GM21447 (cell line): ENCODE data around the gene DCAF15.

Source experiments
- ATAC-seq: cut with Tn5 transposase; IDR thresholded peaks from one replicate; pipeline ENCODE4 v1.9.1; 2021; ENCODE audit not compliant: unreplicated experiment

Gene DCAF15

DNA sequence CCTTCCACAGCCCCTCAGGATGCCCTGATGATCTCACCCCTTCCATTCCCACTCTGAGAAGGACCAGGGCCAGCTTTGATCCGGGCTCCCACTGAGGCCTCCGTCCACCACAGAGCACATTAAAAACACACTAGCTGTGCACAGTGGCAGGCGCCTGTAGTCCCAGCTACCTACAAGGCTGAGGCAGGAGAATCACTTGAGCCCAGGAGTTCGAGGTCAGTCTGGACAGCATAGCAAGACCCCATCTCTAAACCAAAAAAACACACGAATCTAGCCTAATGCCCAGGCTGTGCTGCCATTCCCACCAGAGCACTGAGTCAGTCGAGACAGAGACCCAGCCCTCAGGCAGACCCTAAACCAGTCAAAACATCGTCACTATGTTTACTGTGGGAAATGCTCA is 39.7 kb downstream of the DCAF15 start:
- ATAC-seq, result no peak

DNA sequence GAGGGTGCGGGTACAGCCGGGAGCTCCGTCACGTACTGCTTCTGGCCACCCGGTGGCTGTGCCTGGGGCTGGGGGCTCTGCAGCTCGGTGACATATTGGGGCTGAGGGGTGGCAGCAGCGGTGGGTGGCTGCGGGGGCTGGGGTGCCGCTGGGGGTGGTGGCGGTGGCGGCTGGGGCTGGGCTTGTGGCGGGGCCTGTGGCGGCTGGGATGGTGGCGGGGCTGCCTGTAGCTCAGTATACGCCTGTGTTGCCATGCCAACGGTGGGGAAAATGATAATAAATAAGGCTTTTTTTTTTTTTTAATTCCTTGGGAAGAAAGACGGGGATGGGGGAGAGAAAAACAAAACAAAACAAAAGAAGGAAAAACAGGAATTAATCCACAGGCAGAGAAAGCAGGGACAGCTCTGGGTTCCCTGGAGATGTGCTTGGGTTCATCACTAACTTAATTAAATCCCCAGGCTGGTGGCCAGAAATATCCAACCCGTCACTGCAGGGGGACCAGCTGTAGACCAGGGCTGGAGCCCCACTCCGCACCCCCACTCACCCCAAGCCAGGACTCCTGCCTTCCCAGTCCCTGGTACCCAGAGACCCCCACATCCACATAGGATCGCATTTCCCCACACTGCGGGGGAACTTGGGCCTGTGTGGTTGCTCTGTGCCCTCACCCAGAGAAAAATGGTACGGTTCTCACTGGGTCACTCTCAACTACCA is 41.4 kb downstream of the DCAF15 start:
- no peak for ATAC-seq

GRCh38 chr19:13995017-13995728 is 42.9 kb downstream of the DCAF15 start:
- ATAC-seq, result no peak

DNA sequence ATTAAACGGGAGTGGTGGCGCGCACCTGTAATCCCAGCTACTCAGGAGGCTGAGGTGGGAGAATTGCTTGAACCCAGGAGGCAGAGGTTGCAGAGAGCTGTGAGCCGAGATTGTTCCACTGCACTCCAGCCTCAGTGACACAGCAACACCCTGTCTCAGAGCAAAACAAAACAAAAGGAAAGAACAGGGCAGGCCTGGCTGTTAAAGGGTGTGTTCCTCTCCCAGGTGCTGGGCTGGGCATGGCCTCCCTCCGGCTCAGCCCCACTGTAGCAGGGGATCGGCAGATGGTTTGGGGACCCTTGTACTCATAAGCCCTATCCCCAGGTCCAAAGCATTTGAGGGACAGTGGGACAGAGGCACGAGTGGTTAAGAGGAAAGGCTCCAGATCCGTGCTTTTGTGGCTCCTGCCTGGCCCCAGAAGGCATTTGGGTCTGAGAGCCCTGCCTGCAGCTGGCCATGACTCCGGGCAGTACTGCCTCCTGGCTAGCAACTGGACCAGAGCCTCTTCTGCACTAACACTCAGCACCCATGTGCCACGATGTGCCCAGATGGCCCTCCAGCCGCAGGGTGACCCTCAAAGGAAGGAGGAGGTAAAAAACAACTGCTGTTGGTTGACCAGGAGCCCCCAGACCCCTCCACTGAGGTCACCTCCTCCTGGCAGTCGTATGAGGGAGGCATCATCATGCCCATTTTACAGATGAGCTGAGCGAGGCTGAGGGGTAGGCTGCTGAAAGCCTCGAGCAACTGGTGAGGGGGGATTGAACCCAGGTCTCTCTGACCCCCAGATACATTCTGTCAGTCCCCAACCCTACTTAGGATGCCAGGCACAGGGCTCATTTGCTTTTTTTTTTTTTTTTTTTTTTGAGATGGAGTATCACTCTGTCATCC is 43.8 kb downstream of the DCAF15 start:
- ATAC-seq, result no peak

DNA sequence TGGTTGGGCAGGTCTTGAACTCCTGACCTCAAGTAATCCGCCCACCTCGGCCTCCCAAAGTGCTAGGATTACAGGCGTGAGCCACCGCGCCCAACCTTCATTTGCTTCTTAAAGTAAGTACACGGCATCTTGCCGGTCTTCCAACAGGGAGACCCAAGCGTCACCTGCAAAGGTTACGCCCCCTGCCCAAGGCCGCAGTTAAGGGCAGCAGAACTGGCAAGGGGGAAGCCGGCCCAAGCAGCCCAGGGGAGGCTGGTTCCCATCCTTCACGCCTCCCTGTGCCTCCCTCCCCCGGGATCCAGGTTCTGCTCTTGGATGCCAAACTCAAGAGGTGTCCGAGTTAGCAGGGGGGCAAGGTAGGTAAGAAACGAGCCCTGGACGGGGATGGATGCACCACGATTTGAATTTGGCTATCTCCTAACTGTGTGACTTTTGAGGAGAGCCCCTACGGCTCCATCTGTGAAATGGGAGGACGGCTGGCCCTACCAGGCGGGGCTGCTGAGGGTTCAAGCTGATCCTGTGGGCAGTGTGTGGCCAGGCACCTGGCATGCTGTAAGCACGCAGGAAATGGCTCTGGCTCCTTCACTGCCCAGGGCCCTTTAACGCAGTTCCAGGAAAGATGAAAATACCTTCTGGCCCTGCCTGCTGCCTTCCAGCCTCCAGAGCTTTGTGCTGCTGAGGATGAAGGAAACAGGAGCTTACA is 44.8 kb downstream of the DCAF15 start:
- ATAC-seq, result no peak

GRCh38 chr19:13997631-13997962 is 45.3 kb downstream of the DCAF15 start:
- no peak for ATAC-seq

DNA sequence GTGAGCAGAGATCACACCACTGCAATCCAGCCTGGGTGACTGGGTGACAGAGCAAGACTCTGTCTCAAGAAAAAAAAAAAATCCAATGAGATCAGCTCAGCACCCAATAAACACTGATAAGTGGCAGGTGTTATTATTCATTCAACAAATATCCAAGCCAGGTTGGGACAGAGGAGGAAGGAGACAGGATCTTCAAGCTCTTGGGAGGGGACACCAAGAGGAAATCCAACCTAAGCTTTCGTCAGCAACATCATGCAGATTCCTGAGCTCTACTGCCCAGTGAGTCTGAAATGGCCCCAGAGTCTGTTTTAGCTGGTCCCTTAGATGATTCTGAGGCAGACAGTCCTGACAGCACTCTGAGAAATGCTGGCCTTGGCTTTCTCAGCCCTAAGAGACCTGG is 46.1 kb downstream of the DCAF15 start:
- no peak for ATAC-seq

DNA sequence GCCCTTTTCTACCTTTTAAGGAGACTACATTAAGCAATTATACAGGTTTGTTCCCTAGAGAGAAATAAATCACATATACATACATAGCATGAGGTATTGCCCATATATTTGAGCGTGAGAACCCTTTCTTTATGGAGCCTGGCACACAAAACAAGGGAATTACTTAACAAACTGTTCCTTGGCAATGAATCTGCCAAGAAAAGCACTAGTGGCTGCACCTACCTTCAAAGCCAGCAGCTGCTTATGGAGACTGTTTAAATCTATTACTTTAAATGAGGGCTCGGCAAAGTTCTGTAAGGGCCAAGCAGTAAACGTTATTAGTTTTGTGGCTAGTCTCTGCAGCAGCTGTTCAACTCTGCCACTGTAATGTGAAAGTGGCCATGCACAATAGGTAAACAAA is 46.8 kb downstream of the DCAF15 start:
- no peak for ATAC-seq

DNA sequence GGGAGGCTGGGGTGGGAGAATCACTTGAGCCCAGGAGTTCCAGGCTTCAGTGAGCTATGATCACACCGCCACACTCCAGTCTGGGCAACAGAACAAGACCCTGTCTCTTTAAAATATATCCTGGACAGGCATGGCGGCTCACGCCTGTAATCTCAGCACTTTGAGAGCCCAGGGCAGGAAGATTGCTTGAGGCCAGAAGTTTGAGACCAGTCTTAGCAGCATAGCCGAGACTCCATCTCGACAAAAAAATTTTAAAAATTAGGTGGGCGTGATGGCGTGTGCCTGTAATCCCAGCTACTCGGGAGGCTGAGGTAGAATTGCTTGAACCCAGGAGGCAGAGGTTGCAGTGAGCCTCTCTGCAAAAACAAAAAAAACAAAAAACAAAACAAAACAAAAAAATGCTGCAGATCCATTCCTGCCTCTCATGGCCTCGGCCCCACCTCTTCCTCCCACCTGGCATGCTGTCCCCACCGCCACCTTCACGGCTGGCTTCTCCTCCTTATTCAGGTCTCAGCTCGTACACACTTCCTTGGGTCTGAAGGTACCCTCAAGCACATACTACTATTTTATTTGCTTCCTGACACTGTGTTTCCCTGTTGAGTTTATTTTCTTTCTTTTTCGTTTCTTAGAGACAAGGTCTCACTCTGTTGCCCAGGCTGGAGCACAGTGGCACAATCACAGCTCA is 48.5 kb downstream of the DCAF15 start:
- ATAC-seq, result no peak

DNA sequence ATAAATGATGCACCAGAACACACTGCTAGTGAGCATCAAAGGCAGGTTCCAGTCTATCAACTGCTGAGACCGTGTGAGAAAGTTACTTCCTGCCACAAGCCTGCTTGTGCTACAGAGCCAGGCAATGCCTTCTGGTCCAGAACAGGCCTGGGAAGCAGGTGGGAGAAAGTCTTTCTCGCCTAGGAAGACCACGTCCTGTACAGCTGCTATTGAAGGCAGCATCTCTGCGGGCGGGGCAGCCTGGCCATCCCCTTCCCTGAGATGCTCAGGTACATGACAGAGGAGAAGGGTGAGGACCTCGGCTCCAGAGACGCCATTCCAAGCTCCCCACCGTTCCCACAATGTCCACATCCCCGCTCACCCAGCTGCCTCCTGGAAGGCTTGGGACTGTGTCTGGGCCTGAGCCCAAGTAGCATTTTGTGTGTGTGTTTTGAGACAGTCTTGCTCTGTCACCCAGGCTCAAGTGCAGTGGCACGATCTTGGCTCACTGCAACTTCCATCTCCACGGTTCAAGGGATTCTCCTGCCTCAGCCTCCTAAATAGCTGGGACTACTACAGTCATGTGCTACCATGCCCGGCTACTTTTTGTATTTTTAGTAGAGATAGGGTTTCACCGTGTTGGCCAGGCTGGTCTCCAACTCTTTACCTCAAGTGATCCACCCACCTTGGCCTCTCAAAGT is 50.4 kb downstream of the DCAF15 start:
- no peak for ATAC-seq

- ATAC-seq, result no peak
Measured at GRCh38 chr19:14003251-14004055, 51.1 kb downstream of the DCAF15 start.

GRCh38 chr19:14004619-14005348 is 52.5 kb downstream of the DCAF15 start:
- no peak for ATAC-seq

DNA sequence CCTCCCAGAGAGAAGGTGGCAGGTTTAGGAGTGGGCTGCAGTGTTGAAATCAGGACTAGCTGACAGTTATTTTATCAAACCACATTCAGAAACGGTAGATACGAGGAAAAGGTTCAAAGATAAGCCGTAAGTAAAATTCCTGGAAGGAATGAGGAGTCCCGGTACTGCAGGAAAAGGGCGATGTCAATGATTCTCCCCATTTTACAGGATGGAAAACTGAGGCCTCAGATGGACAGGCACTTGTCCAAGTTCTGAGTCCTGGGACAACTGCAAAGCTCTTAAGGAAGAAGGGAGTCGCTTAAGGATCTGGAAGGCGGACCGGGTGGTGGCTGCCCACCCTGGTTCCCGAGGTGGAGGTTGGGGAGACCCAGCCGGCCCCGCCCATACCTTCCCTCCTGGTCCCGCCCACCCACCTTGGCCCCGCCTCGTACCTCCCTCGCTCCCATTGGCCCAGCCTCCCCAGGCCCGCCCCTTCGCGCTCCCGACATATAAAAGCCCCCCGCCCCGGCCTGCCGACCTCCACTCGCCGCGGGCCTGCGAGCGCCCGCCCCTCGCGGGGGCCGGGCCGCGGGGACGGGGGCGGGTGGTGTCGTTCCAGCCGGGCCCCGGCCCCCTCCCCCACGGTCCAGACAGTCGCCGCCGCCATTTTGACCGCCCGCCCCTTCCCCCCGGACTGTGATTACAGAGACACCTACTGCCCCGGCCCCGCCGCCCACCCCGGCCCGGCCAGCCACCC is 53.2 kb downstream of the DCAF15 start:
- peak; percentile 27 for ATAC-seq

DNA sequence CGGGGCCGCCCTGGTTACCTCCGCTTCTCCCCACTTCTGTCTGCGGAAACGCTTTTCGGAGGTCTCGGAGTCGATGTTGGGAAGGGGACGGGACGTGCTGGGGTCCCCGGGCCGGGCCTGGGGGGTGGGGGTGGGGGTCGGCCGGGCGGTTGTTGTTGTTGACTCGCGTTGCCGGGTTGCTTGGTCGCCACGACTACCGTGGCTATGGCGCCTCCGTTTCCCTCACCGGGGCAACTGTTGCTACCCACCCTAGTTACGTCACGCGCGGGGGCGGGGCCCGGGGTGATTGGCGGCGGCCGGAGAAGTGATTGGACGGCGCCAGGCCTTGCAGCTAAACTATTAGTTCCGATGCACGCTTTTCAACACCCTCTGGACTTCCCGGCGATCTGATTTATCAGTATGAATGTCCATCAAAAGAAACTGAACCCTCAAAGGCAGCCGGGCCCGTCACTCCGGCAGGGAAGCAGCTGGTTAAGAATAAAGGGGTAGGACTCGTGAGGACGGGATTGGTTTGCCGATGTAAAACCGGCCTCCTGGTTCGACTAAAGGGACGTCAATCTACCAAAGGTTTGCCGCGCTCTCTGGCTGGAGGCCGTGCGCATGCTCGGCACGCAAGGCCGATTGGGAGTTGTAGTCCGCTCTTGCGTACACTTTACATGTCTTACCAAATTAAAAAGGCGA is 53.9 kb downstream of the DCAF15 start, which contains the start of gene RFX1:
Gene RFX1, minus strand, starts transcription at position 236 of the 681 bp plus-strand sequence. CDS start 12,477 bp downstream, outside the sequence.
- ATAC-seq, result peak; percentile 76

DNA sequence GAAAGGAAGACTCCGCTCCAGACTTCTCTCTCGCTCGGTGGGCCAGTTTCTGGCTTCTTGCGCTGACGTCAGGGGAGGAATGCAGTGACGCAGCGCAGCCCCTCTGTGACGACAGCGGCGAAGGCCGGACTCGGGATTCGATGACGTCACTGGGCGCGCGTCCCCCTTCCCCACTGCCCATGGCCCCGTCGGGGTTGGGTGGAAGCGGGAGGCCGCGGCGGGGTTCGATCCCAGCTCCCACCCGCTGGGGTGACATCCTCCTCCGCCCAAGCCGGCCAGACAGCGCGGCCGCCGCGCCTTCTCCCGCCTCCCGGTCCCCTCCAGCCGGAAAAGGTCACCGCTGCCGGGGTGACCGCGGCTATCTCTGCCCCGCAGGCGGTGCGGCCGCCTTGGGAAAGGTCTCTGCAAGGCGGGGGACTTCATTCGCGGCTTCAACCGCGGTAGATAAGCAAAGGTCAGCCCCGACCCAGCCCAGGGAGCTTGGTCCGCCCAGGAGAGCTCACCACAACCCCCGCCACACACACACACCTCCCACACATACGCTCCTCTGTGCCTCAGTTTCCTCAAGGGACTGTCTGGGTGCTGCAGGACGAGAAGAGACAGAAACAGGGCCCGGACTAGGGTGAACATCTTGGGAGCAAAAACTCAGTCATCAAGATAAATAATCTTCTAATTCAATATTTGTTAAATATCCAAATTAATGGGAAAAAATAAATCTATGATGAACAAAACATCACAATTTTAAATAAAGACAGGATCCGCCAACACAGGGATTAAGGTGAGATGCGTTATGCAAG is 54.7 kb downstream of the DCAF15 start:
- peak; percentile 15 for ATAC-seq
